Progenitor cell of endocrine pancreas (in vitro differentiated cells): ENCODE results near the gene NKD1. TPM values are rescaled to one million over a fixed set of nuclear protein-coding genes. Genes with fewer than 3 reads are reported as not detected.

Experiments used
- DNase-seq: peaks from one replicate; pipeline ENCODE4 v3.0.0; 2021; ENCODE audit warnings: low spot score; ENCODE audit not compliant: unreplicated experiment
- H3K27ac Mint-ChIP-seq: 2 replicates; pipeline ENCODE4 v1.8.0; 2021; ENCODE audit warnings: mild to moderate bottlenecking, moderate library complexity, mixed read lengths
- H3K27me3 Mint-ChIP-seq: 2 replicates; pipeline ENCODE4 v1.8.0; 2021; ENCODE audit warnings: mixed read lengths
- H3K36me3 Mint-ChIP-seq: 2 replicates; pipeline ENCODE4 v1.8.0; 2022; ENCODE audit warnings: mixed read lengths; ENCODE audit not compliant: insufficient read depth
- H3K4me1 Mint-ChIP-seq: 2 replicates; pipeline ENCODE4 v1.8.0; 2021; ENCODE audit warnings: low read depth, mixed read lengths
- H3K4me3 Mint-ChIP-seq: 2 replicates; pipeline ENCODE4 v1.8.0; 2021; ENCODE audit warnings: low read depth, mild to moderate bottlenecking, moderate library complexity, mixed read lengths
- H3K9me3 Mint-ChIP-seq: 2 replicates; pipeline ENCODE4 v1.8.0; 2021; ENCODE audit warnings: low read depth, mixed read lengths
- CTCF ChIP-seq: fragments of 200-600 bp; sonication (generic); IDR thresholded peaks from one replicate; pipeline ENCODE4 v1.5.0; 2021; ENCODE audit warnings: antibody characterized with exemption, mild to moderate bottlenecking; ENCODE audit not compliant: unreplicated experiment
- total RNA-seq: library from RNA; stranded (reverse); gene quantifications from 2 replicates; pipeline ENCODE4 v1.2.1, GENCODE V29; 2021

The NKD1 gene
- total RNA-seq, 1 donor from 2014 or later = 3.0 TPM

GRCh38 chr16:50538411-50539052 is 9.7 kb upstream of the NKD1 start:
- Mint-ChIP-seq H3K27ac (peak overlapping the region; percentile 50), H3K4me1 (peaks cover 5% of the 10 kb centered on the region), H3K4me3 (no peak overlapping the region), H3K36me3 (no peaks in the 10 kb centered on the region), H3K9me3 (no peaks in the 10 kb centered on the region), H3K27me3 (peaks cover 43% of the 10 kb centered on the region)
- DNase-seq = no peak
- no peak for TF ChIP-seq CTCF

- Mint-ChIP-seq H3K27ac (no peak overlapping the region), H3K27me3 (peaks cover 50% of the 10 kb centered on the region), H3K36me3 (no peaks in the 10 kb centered on the region), H3K4me1 (peaks cover 5% of the 10 kb centered on the region), H3K9me3 (no peaks in the 10 kb centered on the region), H3K4me3 (no peak overlapping the region)
- TF ChIP-seq CTCF = no peak
- DNase-seq = no peak
Observed at GRCh38 chr16:50539053-50539695, 9.0 kb upstream of the NKD1 start.

GRCh38 chr16:50539822-50540710 is 8.1 kb upstream of the NKD1 start:
- H3K27me3 Mint-ChIP-seq = peaks cover 59% of the 10 kb centered on the region
- DNase-seq = no peak
- H3K4me1 Mint-ChIP-seq = peaks cover 5% of the 10 kb centered on the region
- H3K9me3 Mint-ChIP-seq = no peaks in the 10 kb centered on the region
- TF ChIP-seq CTCF = no peak
- no peak overlapping the region for H3K27ac Mint-ChIP-seq
- H3K36me3 Mint-ChIP-seq = no peaks in the 10 kb centered on the region
- H3K4me3 Mint-ChIP-seq = no peak overlapping the region

DNA sequence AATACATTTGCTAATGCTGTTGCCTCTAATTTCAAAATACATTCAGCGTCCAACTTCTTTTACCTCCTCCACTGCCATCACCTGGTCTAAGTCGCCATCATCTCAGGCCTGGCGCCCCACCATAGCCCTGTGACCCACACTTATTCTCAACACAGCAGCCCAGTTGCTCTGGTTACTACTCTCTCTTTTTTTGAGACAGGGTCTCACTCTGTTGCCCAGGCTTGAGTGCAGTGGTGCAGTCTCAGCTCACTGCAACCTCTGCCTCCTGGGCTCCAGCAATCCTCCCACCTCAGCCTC is 7.5 kb upstream of the NKD1 start:
- no peak overlapping the region for H3K4me3 Mint-ChIP-seq
- H3K9me3 Mint-ChIP-seq = no peaks in the 10 kb centered on the region
- H3K27ac Mint-ChIP-seq = no peak overlapping the region
- no peak for DNase-seq
- H3K4me1 Mint-ChIP-seq = peaks cover 5% of the 10 kb centered on the region
- H3K27me3 Mint-ChIP-seq = peaks cover 65% of the 10 kb centered on the region
- H3K36me3 Mint-ChIP-seq = no peaks in the 10 kb centered on the region
- no peak for TF ChIP-seq CTCF

- Mint-ChIP-seq H3K4me3 (no peak overlapping the region), H3K36me3 (no peaks in the 10 kb centered on the region), H3K4me1 (peaks cover 5% of the 10 kb centered on the region), H3K9me3 (no peaks in the 10 kb centered on the region), H3K27me3 (peaks cover 78% of the 10 kb centered on the region), H3K27ac (no peak overlapping the region)
- no peak for TF ChIP-seq CTCF
- no peak for DNase-seq
Observed at GRCh38 chr16:50542703-50543102, 5.5 kb upstream of the NKD1 start.
